Mesenchymal stem cell (in vitro differentiated cells and primary cell): Measurements from ENCODE around the gene NUP160.
"Not testable (repeated sequence)": the region's sequence is repeated elsewhere in the genome, so short reads cannot be mapped to it uniquely, and the experiment has no call there.

Experiments used
- DNase-seq: peaks from one replicate; pipeline ENCODE4 v3.0.0-alpha.2; 2013
- H2AFZ ChIP-seq: one replicate; pipeline ENCODE4 v1.6.1; 2013; ENCODE audit warnings: low read depth, mild to moderate bottlenecking, control low read depth, inconsistent platforms, low read length, moderate library complexity
- H2AK5ac ChIP-seq: 2 replicates; pipeline ENCODE4 v1.6.1; 2013; ENCODE audit warnings: low read length, moderate library complexity, mild to moderate bottlenecking, inconsistent platforms; ENCODE audit not compliant: severe bottlenecking
- H2BK120ac ChIP-seq: one replicate; pipeline ENCODE4 v1.6.1; 2013; ENCODE audit warnings: low read depth, mild to moderate bottlenecking, inconsistent platforms, low read length, moderate library complexity
- H2BK12ac ChIP-seq, 2 experiments: one replicate each; pipeline ENCODE4 v1.6.1; 2013; ENCODE audit warnings: inconsistent platforms in 2 of 2, low read length in 2 of 2, mild to moderate bottlenecking in 2 of 2, moderate library complexity in 2 of 2, control low read depth in 1 of 2
- H2BK15ac ChIP-seq: one replicate; pipeline ENCODE4 v1.6.1; 2013; ENCODE audit warnings: mild to moderate bottlenecking, low read depth, inconsistent platforms; ENCODE audit not compliant: poor library complexity, severe bottlenecking
- H2BK5ac ChIP-seq: 2 replicates; pipeline ENCODE4 v1.6.1; 2013; ENCODE audit warnings: low read depth, mild to moderate bottlenecking, low read length, control low read depth, inconsistent platforms; ENCODE audit not compliant: poor library complexity, severe bottlenecking
- H3K14ac ChIP-seq, 2 experiments: one replicate each; pipeline ENCODE4 v1.6.1; 2013; ENCODE audit warnings: inconsistent platforms in 2 of 2, low read length in 2 of 2, control low read depth in 1 of 2, mild to moderate bottlenecking in 1 of 2, moderate library complexity in 1 of 2
- H3K18ac ChIP-seq, 2 experiments: one replicate each; pipeline ENCODE4 v1.6.1; 2013; ENCODE audit warnings: inconsistent platforms in 2 of 2, low read length in 2 of 2, control low read depth in 1 of 2, low read depth in 1 of 2, mild to moderate bottlenecking in 1 of 2
- H3K23ac ChIP-seq, 2 experiments: one replicate each; pipeline ENCODE4 v1.6.1; 2013; ENCODE audit warnings: inconsistent platforms in 2 of 2, low read length in 2 of 2, mild to moderate bottlenecking in 2 of 2, moderate library complexity in 2 of 2, control low read depth in 1 of 2
- H3K27ac ChIP-seq: 2 replicates; pipeline ENCODE4 v1.5.1; 2013; ENCODE audit warnings: mild to moderate bottlenecking, moderate library complexity, low read length, control low read depth, inconsistent platforms; ENCODE audit not compliant: poor library complexity, severe bottlenecking
- H3K27me3 ChIP-seq, 2 experiments: 2 replicates each; pipeline versions ENCODE4 v1.6.1 to v1.7.0; 2013; ENCODE audit warnings: low read length in 2 of 2, mild to moderate bottlenecking in 2 of 2, moderate library complexity in 2 of 2, control low read depth in 1 of 2, inconsistent platforms in 1 of 2; ENCODE audit not compliant: control insufficient read depth in 1 of 2, insufficient read depth in 1 of 2
- H3K36me3 ChIP-seq, 2 experiments: 2 replicates each; pipeline versions ENCODE4 v1.6.1 to v1.7.0; 2013; ENCODE audit warnings: low read length in 2 of 2, control low read depth in 1 of 2, inconsistent platforms in 1 of 2, low read depth in 1 of 2, mild to moderate bottlenecking in 1 of 2; ENCODE audit not compliant: insufficient read depth in 2 of 2, control insufficient read depth in 1 of 2
- H3K4ac ChIP-seq, 2 experiments: one replicate each; pipeline ENCODE4 v1.6.1; 2013; ENCODE audit warnings: inconsistent platforms in 2 of 2, low read length in 2 of 2, mild to moderate bottlenecking in 2 of 2, moderate library complexity in 2 of 2, control low read depth in 1 of 2, low read depth in 1 of 2
- H3K4me1 ChIP-seq: 2 replicates; pipeline ENCODE4 v1.6.1; 2013; ENCODE audit warnings: low read depth, low read length, control low read depth; ENCODE audit not compliant: control insufficient read depth, insufficient read depth
- H3K4me2 ChIP-seq: 2 replicates; pipeline ENCODE4 v1.6.1; 2013; ENCODE audit warnings: low read length, mild to moderate bottlenecking, inconsistent platforms; ENCODE audit not compliant: poor library complexity, severe bottlenecking
- H3K4me3 ChIP-seq, 2 experiments: 2 replicates each; pipeline versions ENCODE4 v1.5.1 to v1.7.0; 2013; ENCODE audit warnings: low read length in 2 of 2, mild to moderate bottlenecking in 2 of 2, control low read depth in 1 of 2, low read depth in 1 of 2; ENCODE audit not compliant: insufficient read depth in 1 of 2
- H3K79me1 ChIP-seq: replicated peaks from 2 replicates; pipeline ENCODE4 v1.6.1; 2013; ENCODE audit warnings: mild to moderate bottlenecking, control low read depth, low read length, inconsistent platforms; ENCODE audit not compliant: poor library complexity, severe bottlenecking
- H3K9ac ChIP-seq: 2 replicates; pipeline ENCODE4 v1.7.0; 2013; ENCODE audit warnings: mild to moderate bottlenecking, low read length, moderate library complexity
- H3K9me3 ChIP-seq: 2 replicates; pipeline ENCODE4 v1.7.0; 2013; ENCODE audit warnings: mild to moderate bottlenecking, low read length; ENCODE audit not compliant: control insufficient read depth
- H4K8ac ChIP-seq: one replicate; pipeline ENCODE4 v1.6.1; 2013; ENCODE audit warnings: inconsistent platforms, mild to moderate bottlenecking, low read length, moderate library complexity
- H4K91ac ChIP-seq: one replicate; pipeline ENCODE4 v1.6.1; 2013; ENCODE audit warnings: mild to moderate bottlenecking, low read length, inconsistent platforms
- WGBS: methylation state at CpG from one replicate; pipeline ENCODE4 v1.1.7; 2013; ENCODE audit warnings: mixed read lengths; 5-methylcytosine and 5-hydroxymethylcytosine counted together

Gene NUP160

GRCh38 chr11:47775240-47775869 is 72.8 kb downstream of the NUP160 start:
- Histone ChIP-seq H3K27me3 (no peaks in the 10 kb centered on the region), H3K9me3 (no peaks in the 10 kb centered on the region), H3K14ac (no peak overlapping the region), H3K79me1 (peaks cover 3% of the 10 kb centered on the region), H2BK12ac (no peak overlapping the region), H2BK120ac (no peak overlapping the region), H3K9ac (no peak overlapping the region), H2BK5ac (no peak overlapping the region), H2AFZ (no peak overlapping the region), H3K27ac (no peak overlapping the region), H3K18ac (no peak overlapping the region), H3K4ac (no peak overlapping the region), H3K4me3 (no peak overlapping the region), H3K23ac (no peak overlapping the region), H4K91ac (no peak overlapping the region), H4K8ac (no peak overlapping the region), H3K4me1 (no peaks in the 10 kb centered on the region), H2AK5ac (no peak overlapping the region), H3K4me2 (no peak overlapping the region), H3K36me3 (peaks cover 20 to 51% of the 10 kb centered on the region in 2 experiments), H2BK15ac (no peak overlapping the region)
- DNase-seq = no peak
- 99% methylated on average over 6 of the region's 8 CpGs for WGBS

- H3K9me3 ChIP-seq = no peaks in the 10 kb centered on the region
- H3K4me3 ChIP-seq = no peak overlapping the region
- 100% methylated on average over 1 of the region's 3 CpGs for WGBS
- H3K4ac ChIP-seq = no peak overlapping the region
- no peak overlapping the region for H3K23ac ChIP-seq
- H3K4me2 ChIP-seq = no peak overlapping the region
- no peaks in the 10 kb centered on the region for H3K27me3 ChIP-seq
- H4K8ac ChIP-seq = no peak overlapping the region
- no peak overlapping the region for H2AFZ ChIP-seq
- no peak overlapping the region for H2BK15ac ChIP-seq
- peaks cover 13 to 36% of the 10 kb centered on the region in 2 experiments for H3K36me3 ChIP-seq
- H2BK120ac ChIP-seq = no peak overlapping the region
- H4K91ac ChIP-seq = no peak overlapping the region
- no peak overlapping the region for H3K9ac ChIP-seq
- no peak overlapping the region for H3K18ac ChIP-seq
- H3K14ac ChIP-seq = no peak overlapping the region
- H2AK5ac ChIP-seq = no peak overlapping the region
- H3K27ac ChIP-seq = no peak overlapping the region
- H3K79me1 ChIP-seq = peaks cover 3% of the 10 kb centered on the region
- H3K4me1 ChIP-seq = no peaks in the 10 kb centered on the region
- H2BK5ac ChIP-seq = no peak overlapping the region
- H2BK12ac ChIP-seq = no peak overlapping the region
- DNase-seq = no peak
These were observed 74.3 kb downstream of the NUP160 start for GRCh38 chr11:47773882-47774281.

GRCh38 chr11:47769556-47769955 is 78.6 kb downstream of the NUP160 start:
- not testable (repeated sequence) for H2BK5ac ChIP-seq, H2AK5ac ChIP-seq, H3K9me3 ChIP-seq, H4K8ac ChIP-seq, H3K18ac ChIP-seq, H3K79me1 ChIP-seq, H3K4me1 ChIP-seq, H3K27me3 ChIP-seq, H4K91ac ChIP-seq, H3K4ac ChIP-seq, H3K23ac ChIP-seq, H3K36me3 ChIP-seq, H3K27ac ChIP-seq, H2AFZ ChIP-seq, H2BK120ac ChIP-seq, H2BK12ac ChIP-seq, H3K9ac ChIP-seq, H2BK15ac ChIP-seq, DNase-seq, H3K14ac ChIP-seq, H3K4me3 ChIP-seq, H3K4me2 ChIP-seq
- WGBS = 83% methylated on average over 14 of the region's 14 CpGs

GRCh38 chr11:47768101-47768612 is 80.0 kb downstream of the NUP160 start:
- peak overlapping the region; percentile 97 for H2BK120ac ChIP-seq
- H3K4ac ChIP-seq = peak overlapping the region in 1 of 2 experiments; percentile 93
- peaks cover 4 to 18% of the 10 kb centered on the region in 2 experiments for H3K36me3 ChIP-seq
- H2AK5ac ChIP-seq = peak overlapping the region; percentile 82
- H4K8ac ChIP-seq = peak overlapping the region; percentile 93
- no peaks in the 10 kb centered on the region for H3K27me3 ChIP-seq
- H2AFZ ChIP-seq = no peak overlapping the region
- H3K4me1 ChIP-seq = peaks cover 2% of the 10 kb centered on the region
- H3K79me1 ChIP-seq = no peaks in the 10 kb centered on the region
- no peaks in the 10 kb centered on the region for H3K9me3 ChIP-seq
- no peak overlapping the region for H2BK12ac ChIP-seq
- H3K9ac ChIP-seq = peak overlapping the region; percentile 98
- H2BK5ac ChIP-seq = peak overlapping the region; percentile 94
- peak; percentile 74 for DNase-seq
- H4K91ac ChIP-seq = peak overlapping the region; percentile 97
- peak overlapping the region; percentile 92 for H3K27ac ChIP-seq
- H2BK15ac ChIP-seq = no peak overlapping the region
- no peak overlapping the region for H3K14ac ChIP-seq
- H3K18ac ChIP-seq = peak overlapping the region; percentile 87 to 98
- H3K23ac ChIP-seq = no peak overlapping the region
- WGBS = 8% methylated on average over 11 of the region's 12 CpGs
- peak overlapping the region; percentile 78 for H3K4me2 ChIP-seq
- peak overlapping the region in 1 of 2 experiments; percentile 83 for H3K4me3 ChIP-seq
